A549 (cell line): Measurements from ENCODE around the gene BNC2. TPM values are rescaled to one million over a fixed set of nuclear protein-coding genes. Genes with fewer than 3 reads are reported as not detected.

Experiments
- ATAC-seq, 2 experiments: fragments of 200-7000 bp in 1 of 2; fragments of >200 bp in 1 of 2; cut with Nextera tagmentation in 1 of 2; cut with Tn5 transposase in 1 of 2; 3 replicates each; pipeline versions ENCODE4 v1.8.0 to v1.9.1; 2018 to 2020; ENCODE audit warnings: mild to moderate bottlenecking in 1 of 2, moderate library complexity in 1 of 2
- CTCF ChIA-PET: fragments of 300-600 bp; sonication (Branson Sonifier 250); formaldehyde crosslinking; extraction: SDS; loops from one replicate; lab custom pipeline; 2021; ENCODE audit warnings: antibody characterized with exemption, inconsistent platforms; lab: Yijun Ruan, JAX
- POLR2A ChIA-PET: fragments of 350-600 bp; formaldehyde crosslinking; extraction: SDS; loops from one replicate; lab custom pipeline; 2021; ENCODE audit warnings: antibody characterized with exemption, inconsistent platforms; lab: Yijun Ruan, JAX
- DNase-seq, 2 experiments: peaks; one replicate each; pipeline versions ENCODE4 v3.0.0 to v3.0.0-alpha.2; 2011 to 2016; ENCODE audit warnings: low read depth in 1 of 2, low spot score in 1 of 2
- FAIRE-seq: peaks from 2 replicates; lab custom pipeline; 2011; peaks lifted over from hg19 to GRCh38; lab: Jason Lieb, UNC
- H3K27ac ChIP-seq, 2 experiments: fragments of >200 bp; sonication (Bioruptor Twin); formaldehyde crosslinking; 3 replicates each; pipeline ENCODE4 v1.5.1; 2016 to 2017
- H3K4me1 ChIP-seq: fragments of >200 bp; sonication (Bioruptor Twin); formaldehyde crosslinking; 3 replicates; pipeline ENCODE4 v1.6.1; 2016
- H3K4me2 ChIP-seq: fragments of >200 bp; sonication (Bioruptor Twin); formaldehyde crosslinking; 3 replicates; pipeline ENCODE4 v1.6.1; 2016
- H3K4me3 ChIP-seq: fragments of >200 bp; sonication (Bioruptor Twin); formaldehyde crosslinking; 3 replicates; pipeline ENCODE4 v1.5.1; 2016
- H3K9me3 ChIP-seq: fragments of >200 bp; sonication (Bioruptor Twin); formaldehyde crosslinking; 3 replicates; pipeline ENCODE4 v1.6.1; 2016
- ATOH8 ChIP-seq: fragments of 250-450 bp; sonication (Bioruptor Pico); IDR thresholded peaks from 2 replicates; pipeline ENCODE4 v1.5.0; 2020; ENCODE audit warnings: low read depth, mild to moderate bottlenecking, moderate library complexity
- BCL3 ChIP-seq: fragments of >200 bp; sonication (Bioruptor Twin); formaldehyde crosslinking; IDR thresholded peaks from 3 replicates; pipeline ENCODE4 v1.6.1; 2016
- BHLHE40 ChIP-seq: IDR thresholded peaks from 2 replicates; pipeline ENCODE4 v1.6.1; 2012; ENCODE audit warnings: low read depth, low read length, inconsistent platforms
- CBX8 ChIP-seq: fragments of 200-600 bp; sonication (generic); IDR thresholded peaks from 2 replicates; pipeline ENCODE4 v1.6.1; 2016
- CEBPB ChIP-seq, 2 experiments: fragments of >200 bp in 1 of 2; sonication (Bioruptor Twin) in 1 of 2; formaldehyde crosslinking in 1 of 2; IDR thresholded peaks; 2 replicates each; pipeline ENCODE4 v1.6.1; 2012 to 2016
- EP300 ChIP-seq, 2 experiments: fragments of >200 bp; sonication (Bioruptor Twin); formaldehyde crosslinking; IDR thresholded peaks; 2 replicates in 1 of 2; 3 replicates in 1 of 2; pipeline ENCODE4 v1.6.1; 2016 to 2017
- FOSB ChIP-seq: fragments of 250-450 bp; sonication (Bioruptor Pico); IDR thresholded peaks from 2 replicates; pipeline ENCODE4 v1.5.0; 2020; ENCODE audit warnings: mild to moderate bottlenecking, moderate library complexity
- FOSL2 ChIP-seq, 2 experiments: fragments of 450-650 bp in 1 of 2; fragments of >200 bp in 1 of 2; sonication (Bioruptor Twin) in 1 of 2; formaldehyde crosslinking; IDR thresholded peaks; 2 replicates each; pipeline versions ENCODE4 v1.5.0 to v1.6.1; 2016 to 2020; ENCODE audit warnings: mild to moderate bottlenecking in 1 of 2, moderate library complexity in 1 of 2
- FOXS1 ChIP-seq: fragments of 250-450 bp; sonication (Bioruptor Pico); IDR thresholded peaks from 2 replicates; pipeline ENCODE4 v1.5.0; 2020; ENCODE audit warnings: mild to moderate bottlenecking, moderate library complexity
- HDAC2 ChIP-seq: fragments of 200-600 bp; sonication (generic); IDR thresholded peaks from 2 replicates; pipeline ENCODE4 v1.6.1; 2016
- HMGXB4 ChIP-seq: fragments of 250-450 bp; sonication (Bioruptor Pico); IDR thresholded peaks from 2 replicates; pipeline ENCODE4 v1.5.0; 2021; ENCODE audit warnings: mild to moderate bottlenecking, moderate library complexity, borderline replicate concordance
- HOXB13 ChIP-seq: fragments of 250-450 bp; sonication (Bioruptor Pico); IDR thresholded peaks from 2 replicates; pipeline ENCODE4 v1.5.0; 2020; ENCODE audit warnings: low read depth, mild to moderate bottlenecking, moderate library complexity
- HOXB5 ChIP-seq: fragments of 250-450 bp; sonication (Bioruptor Pico); IDR thresholded peaks from 2 replicates; pipeline ENCODE4 v1.5.0; 2020; ENCODE audit warnings: mild to moderate bottlenecking, moderate library complexity
- JUN ChIP-seq, 2 experiments: fragments of >200 bp; sonication (Bioruptor Twin); formaldehyde crosslinking; IDR thresholded peaks; 2 replicates in 1 of 2; 3 replicates in 1 of 2; pipeline ENCODE4 v1.6.1; 2016 to 2017
- JUNB ChIP-seq: fragments of >200 bp; sonication (Bioruptor Twin); formaldehyde crosslinking; IDR thresholded peaks from 2 replicates; pipeline ENCODE4 v1.6.1; 2016
- KDM1A ChIP-seq: fragments of 200-600 bp; sonication (generic); IDR thresholded peaks from 2 replicates; pipeline ENCODE4 v1.6.1; 2016; ENCODE audit warnings: low read depth, mild to moderate bottlenecking
- MAX ChIP-seq: IDR thresholded peaks from 2 replicates; pipeline ENCODE4 v1.6.1; 2012
- MAZ ChIP-seq: fragments of 150-350 bp; IDR thresholded peaks from 2 replicates; pipeline ENCODE4 v1.6.1; 2014; ENCODE audit warnings: antibody characterized with exemption, low read depth, low read length, borderline replicate concordance
- NPAS2 ChIP-seq: fragments of 250-450 bp; sonication (Bioruptor Pico); IDR thresholded peaks from 2 replicates; pipeline ENCODE4 v1.8.0; 2022; ENCODE audit warnings: mild to moderate bottlenecking, moderate library complexity, borderline replicate concordance
- PBX3 ChIP-seq: IDR thresholded peaks from 2 replicates; pipeline ENCODE4 v1.6.1; 2012
- POLR2AphosphoS2 ChIP-seq: conservative IDR thresholded peaks from 2 replicates; pipeline ENCODE4 v1.6.1; 2012; ENCODE audit warnings: low read length, improper control_type of control experiment, inconsistent platforms
- RAD21 ChIP-seq, 2 experiments: fragments of >200 bp in 1 of 2; sonication (Bioruptor Twin) in 1 of 2; formaldehyde crosslinking in 1 of 2; IDR thresholded peaks in 1 of 2; conservative IDR thresholded peaks in 1 of 2; 2 replicates in 1 of 2; 3 replicates in 1 of 2; pipeline ENCODE4 v1.6.1; 2012 to 2018; ENCODE audit warnings: inconsistent platforms in 1 of 2
- RARB ChIP-seq: fragments of 250-450 bp; sonication (Bioruptor Pico); IDR thresholded peaks from 2 replicates; pipeline ENCODE4 v1.8.0; 2021; ENCODE audit warnings: mild to moderate bottlenecking, moderate library complexity
- RCOR1 ChIP-seq: fragments of 150-350 bp; IDR thresholded peaks from 2 replicates; pipeline ENCODE4 v1.6.1; 2014; ENCODE audit warnings: antibody characterized with exemption, low read length, low read depth
- RFX5 ChIP-seq: fragments of 450-650 bp; IDR thresholded peaks from 2 replicates; pipeline ENCODE4 v1.7.1; 2014; ENCODE audit warnings: antibody characterized with exemption, mild to moderate bottlenecking, moderate library complexity
- SMC3 ChIP-seq: fragments of >200 bp; sonication (Bioruptor Twin); formaldehyde crosslinking; IDR thresholded peaks from 3 replicates; pipeline ENCODE4 v1.6.1; 2018; ENCODE audit warnings: inconsistent platforms
- SREBF2 ChIP-seq: fragments of 450-650 bp; IDR thresholded peaks from 2 replicates; pipeline ENCODE4 v1.6.1; 2014; ENCODE audit warnings: mild to moderate bottlenecking, moderate library complexity
- TP53 ChIP-seq: fragments of 250-450 bp; sonication (Bioruptor Pico); IDR thresholded peaks from 2 replicates; pipeline ENCODE4 v1.5.0; 2021; ENCODE audit warnings: mild to moderate bottlenecking, moderate library complexity
- ZFP36 ChIP-seq: fragments of 450-650 bp; IDR thresholded peaks from 2 replicates; pipeline ENCODE4 v1.6.1; 2014; ENCODE audit warnings: borderline replicate concordance; ENCODE audit not compliant: partially characterized antibody
- ZNF302 ChIP-seq: fragments of 250-450 bp; sonication (Bioruptor Pico); IDR thresholded peaks from 2 replicates; pipeline ENCODE4 v1.9.0; 2021; ENCODE audit warnings: inconsistent platforms, mild to moderate bottlenecking, moderate library complexity
- WGBS: methylation state at CpG from one replicate; pipeline ENCODE4 v1.1.6; 2017; ENCODE audit errors: missing lambda C conversion rate; 5-methylcytosine and 5-hydroxymethylcytosine counted together
- polyA plus RNA-seq, 4 experiments: library from polyadenylated mRNA; depleted of rRNA in 3 of 4; stranded (reverse); fragments of >200 nt; fragmentation: RNase III in 1 of 4; extraction: RNeasy Plus Mini Kit Qiagen cat#74134 plus additional on column Dnase treatment in 1 of 4; gene quantifications; 2 replicates in 3 of 4; 3 replicates in 1 of 4; pipeline ENCODE4 v1.2.3, GENCODE V29; 2011 to 2017

BNC2 gene
- polyA plus RNA-seq, 2 of the 4 experiments (the other 2 are of a cell fraction) = 6.2 to 7.5 TPM

- WGBS = 88% methylated on average over 2 of the region's 2 CpGs
- FAIRE-seq (no peak), ATAC-seq (no peak), DNase-seq (no peak)
- Histone ChIP-seq H3K9me3 (no peaks in the 10 kb centered on the region), H3K27ac (no peak overlapping the region), H3K4me1 (peaks cover 50% of the 10 kb centered on the region), H3K4me3 (no peak overlapping the region), H3K4me2 (no peak overlapping the region)
- ChIA-PET POLR2A (no interaction called here), CTCF (no interaction called here)
- no peak for TF ChIP-seq SREBF2
- no peak for TF ChIP-seq HMGXB4 (CRISPR knock-in tag)
- no peak for TF ChIP-seq CBX8
- TF ChIP-seq FOXS1 = no peak
- TF ChIP-seq RARB (CRISPR knock-in tag) = no peak
- no peak for TF ChIP-seq HOXB5
- no peak for TF ChIP-seq JUNB
- no peak for TF ChIP-seq NPAS2 (CRISPR knock-in tag)
- TF ChIP-seq FOSB (CRISPR knock-in tag) = no peak
- TF ChIP-seq HOXB13 (CRISPR knock-in tag) = no peak
- TF ChIP-seq POLR2AphosphoS2 = no peak
- TF ChIP-seq ZFP36 = no peak
- TF ChIP-seq ZNF302 = no peak
- no peak for TF ChIP-seq KDM1A
- no peak for TF ChIP-seq PBX3
- TF ChIP-seq RCOR1 = no peak
- TF ChIP-seq BHLHE40 = no peak
Measured at GRCh38 chr9:16446636-16447035, 423.8 kb downstream of the BNC2 start.

- Histone ChIP-seq H3K4me2 (peak overlapping the region; percentile 47), H3K4me3 (no peak overlapping the region), H3K27ac (peak overlapping the region; percentile 47 to 60), H3K9me3 (no peaks in the 10 kb centered on the region), H3K4me1 (peaks cover 50% of the 10 kb centered on the region)
- TF ChIP-seq FOXS1 (no peak), JUNB (no peak), HDAC2 (no peak), RAD21 (conservative IDR thresholded peaks at IDR 0.05 in 1 of 2, IDR thresholded peaks at IDR 0.05 in 1 of 2) (no peak), MAX (no peak), ZNF302 (no peak), RFX5 (no peak), SMC3 (no peak), JUN (IDR thresholded peaks at IDR 0.05) (no peak), TP53 (CRISPR knock-in tag) (no peak), BCL3 (no peak), ATOH8 (CRISPR knock-in tag) (no peak), EP300 (IDR thresholded peaks at IDR 0.05) (peak; percentile 37 to 51; a peak in 2 of 5 replicates), MAZ (no peak), FOSL2 (IDR thresholded peaks at IDR 0.05) (no peak), FOSL2 (CRISPR knock-in tag; IDR thresholded peaks at IDR 0.05) (peak; percentile 53), PBX3 (no peak), CEBPB (IDR thresholded peaks at IDR 0.05) (peak; percentile 33 to 69; a peak in 3 of 4 replicates)
- DNase-seq (peak; percentile 14 to 82), ATAC-seq (peak; percentile 83 to 89), FAIRE-seq (peak; percentile 76)
- 62% methylated on average over 7 of the region's 7 CpGs for WGBS
- ChIA-PET CTCF (interaction anchor here (0.7 to 1.0 kb wide), 2 partner anchors 14 to 407 kb away, joined by 3 to 4 read pairs; no protein-coding TSS in a partner anchor), POLR2A (no interaction called here)
Measured at GRCh38 chr9:16445141-16445920, 425.1 kb downstream of the BNC2 start.
